Astrocyte of the spinal cord (primary cell): ENCODE data around the gene ZNF532.

Source experiments
- DNase-seq: peaks from one replicate; pipeline ENCODE4 v3.0.0; 2011; ENCODE audit warnings: low read depth, low spot score
- H3K4me3 ChIP-seq: 2 replicates; pipeline ENCODE4 v1.5.1; 2011; ENCODE audit warnings: low read depth, mild to moderate bottlenecking, low read length, moderate library complexity
- CTCF ChIP-seq: IDR thresholded peaks from 2 replicates; pipeline ENCODE4 v1.5.1; 2012; ENCODE audit warnings: low read depth, mild to moderate bottlenecking, low read length, inconsistent platforms
- in situ Hi-C: cut with HindIII; loops from 2 replicates; pipeline ENCODE4 v1.10.0; 2017; ENCODE audit warnings: low sequenced_read_pairs

Gene ZNF532

GRCh38 chr18:58862851-58863538 is 1.7 kb upstream of the ZNF532 start:
- DNase-seq, result peak; percentile 76
- no peak for TF ChIP-seq CTCF
- H3K4me3 ChIP-seq, result peak overlapping the region; percentile 44
- in situ Hi-C loops, result no loop called here

- no peak for TF ChIP-seq CTCF
- in situ Hi-C loops, result no loop called here
- DNase-seq, result no peak
- peak overlapping the region; percentile 26 for H3K4me3 ChIP-seq
Observed at GRCh38 chr18:58863539-58864145, 1.0 kb upstream of the ZNF532 start.

- DNase-seq, result no peak
- peak overlapping the region; percentile 26 for H3K4me3 ChIP-seq
- in situ Hi-C loops, result no loop called here
- TF ChIP-seq CTCF, result no peak
Observed at GRCh38 chr18:58865033-58865590, 435 bp downstream of the ZNF532 start.

GRCh38 chr18:58865701-58866065 is 1.0 kb downstream of the ZNF532 start:
- DNase-seq, result no peak
- H3K4me3 ChIP-seq, result peak overlapping the region; percentile 7
- no peak for TF ChIP-seq CTCF
- in situ Hi-C loops, result no loop called here

GRCh38 chr18:58866066-58866772 is 1.5 kb downstream of the ZNF532 start:
- in situ Hi-C loops, result no loop called here
- no peak for TF ChIP-seq CTCF
- DNase-seq, result no peak
- peak overlapping the region; percentile 7 for H3K4me3 ChIP-seq

GRCh38 chr18:58866773-58867150 is 2.1 kb downstream of the ZNF532 start:
- no peak overlapping the region for H3K4me3 ChIP-seq
- in situ Hi-C loops, result no loop called here

More at GRCh38 chr18:58866773-58867150, 2.1 kb downstream of the ZNF532 start:
- DNase-seq, result no peak
- TF ChIP-seq CTCF, result no peak
